ENCODE results near the gene TMEM212.
A peak's percentile ranks its signal among the peaks of the same experiment; 100 is the strongest.
"Not testable (repeated sequence)": the region's sequence is repeated elsewhere in the genome, so short reads cannot be mapped to it uniquely, and the experiment has no call there.

Gene TMEM212

GRCh38 chr3:171851660-171852058 is 8.5 kb downstream of the TMEM212 start:
- no peak for DNase-seq (ENCODE audit: extremely low read depth in 1 of 2, low read depth in 1 of 2)

GRCh38 chr3:171854649-171855305 is 11.6 kb downstream of the TMEM212 start:
- no peak for DNase-seq (ENCODE audit: extremely low read depth in 1 of 2, low read depth in 1 of 2)

- not testable (repeated sequence) for DNase-seq (ENCODE audit: extremely low read depth in 1 of 2, low read depth in 1 of 2)
These were observed 15.6 kb downstream of the TMEM212 start for GRCh38 chr3:171858770-171859169.

- no peak for DNase-seq (ENCODE audit: extremely low read depth in 1 of 2, low read depth in 1 of 2)
These were observed 17.8 kb downstream of the TMEM212 start for GRCh38 chr3:171860830-171861535.

GRCh38 chr3:171862392-171862791 is 19.2 kb downstream of the TMEM212 start:
- no peak for DNase-seq (ENCODE audit: extremely low read depth in 1 of 2, low read depth in 1 of 2)

GRCh38 chr3:171862993-171863521 is 19.9 kb downstream of the TMEM212 start:
- no peak for DNase-seq (ENCODE audit: extremely low read depth in 1 of 2, low read depth in 1 of 2)

- DNase-seq (ENCODE audit: extremely low read depth in 1 of 2, low read depth in 1 of 2): no peak
These were observed 20.8 kb downstream of the TMEM212 start for GRCh38 chr3:171863920-171864319.

GRCh38 chr3:171865191-171865865 is 22.2 kb downstream of the TMEM212 start:
- no peak for DNase-seq (ENCODE audit: extremely low read depth in 1 of 2, low read depth in 1 of 2)

- no peak for DNase-seq (ENCODE audit: extremely low read depth in 1 of 2, low read depth in 1 of 2)
These were observed 24.8 kb downstream of the TMEM212 start for GRCh38 chr3:171867981-171868380.

- no peak for DNase-seq (ENCODE audit: extremely low read depth in 1 of 2, low read depth in 1 of 2)
These were observed 28.5 kb downstream of the TMEM212 start for GRCh38 chr3:171871392-171872274.

- no peak for DNase-seq (ENCODE audit: extremely low read depth in 1 of 2, low read depth in 1 of 2)
These were observed 30.4 kb downstream of the TMEM212 start for GRCh38 chr3:171873580-171873979.

GRCh38 chr3:171874251-171874681 is 31.1 kb downstream of the TMEM212 start:
- DNase-seq (ENCODE audit: extremely low read depth in 1 of 2, low read depth in 1 of 2): no peak

GRCh38 chr3:171874879-171875278 is 31.7 kb downstream of the TMEM212 start:
- no peak for DNase-seq (ENCODE audit: extremely low read depth in 1 of 2, low read depth in 1 of 2)

GRCh38 chr3:171875923-171876412 is 32.8 kb downstream of the TMEM212 start:
- peak in 1 of 2 donors; percentile 17 for DNase-seq (ENCODE audit: extremely low read depth in 1 of 2, low read depth in 1 of 2)

- DNase-seq (ENCODE audit: extremely low read depth in 1 of 2, low read depth in 1 of 2): no peak
These were observed 33.6 kb downstream of the TMEM212 start for GRCh38 chr3:171876680-171877147.

- no peak for DNase-seq (ENCODE audit: extremely low read depth in 1 of 2, low read depth in 1 of 2)
These were observed 35.5 kb downstream of the TMEM212 start for GRCh38 chr3:171878461-171879225.

- no peak for DNase-seq (ENCODE audit: extremely low read depth in 1 of 2, low read depth in 1 of 2)
These were observed 36.3 kb downstream of the TMEM212 start for GRCh38 chr3:171879472-171879871.

GRCh38 chr3:171880101-171880870 is 37.1 kb downstream of the TMEM212 start:
- no peak for DNase-seq (ENCODE audit: extremely low read depth in 1 of 2, low read depth in 1 of 2)

GRCh38 chr3:171881251-171881650 is 38.1 kb downstream of the TMEM212 start:
- DNase-seq (ENCODE audit: extremely low read depth in 1 of 2, low read depth in 1 of 2): no peak

Measured in stimulated activated CD8-positive, alpha-beta memory T cell treated with anti-CD3 and anti-CD28 coated beads, Interleukin-7, amount 100 ng/mL, for 48 hours (primary cell).